Activated T-helper 1 cell treated with anti-CD3 and anti-CD28 coated beads, Interleukin-12 subunit alpha, Interleukin-12 subunit beta, Interleukin-2, Interleukin-4 antibody, amounts not matched to agents 30 ng/mL and 10 ng/mL and 1 ng/mL, durations not matched to agents 14 hours and 24 hours and 36 hours (primary cell): ENCODE results near the gene LTBR. TPM values are rescaled to one million over a fixed set of nuclear protein-coding genes. Genes with fewer than 3 reads are reported as not detected.

Source experiments
- DNase-seq: peaks from one replicate; pipeline ENCODE4 v3.0.0; 2021; ENCODE audit warnings: low spot score
- H3K27ac Mint-ChIP-seq: one replicate; pipeline ENCODE4 v1.8.0; 2021; ENCODE audit warnings: mild to moderate bottlenecking, mixed read lengths
- H3K27me3 Mint-ChIP-seq: one replicate; pipeline ENCODE4 v1.8.0; 2022; ENCODE audit warnings: mild to moderate bottlenecking, moderate library complexity, mixed read lengths; ENCODE audit not compliant: insufficient read depth
- H3K36me3 Mint-ChIP-seq: one replicate; pipeline ENCODE4 v1.8.0; 2021; ENCODE audit warnings: low read depth, mixed read lengths
- H3K4me1 Mint-ChIP-seq: one replicate; pipeline ENCODE4 v1.8.0; 2021; ENCODE audit warnings: low read depth, mixed read lengths
- H3K4me3 Mint-ChIP-seq: one replicate; pipeline ENCODE4 v1.8.0; 2021; ENCODE audit warnings: mild to moderate bottlenecking, moderate library complexity, mixed read lengths
- H3K9me3 Mint-ChIP-seq: one replicate; pipeline ENCODE4 v1.8.0; 2021; ENCODE audit warnings: mixed read lengths
- intact Hi-C: fragments of 100-400 bp; cut with micrococcal nuclease; formaldehyde crosslinking; loops from one replicate; pipeline ENCODE4 v1.15.1; 2024
- total RNA-seq: library from RNA; stranded (reverse); gene quantifications from 2 replicates; pipeline ENCODE4 v1.2.3, GENCODE V29; 2022

LTBR gene
- total RNA-seq, 1 donor from 2014 or later, result 1.3 TPM

- no peak overlapping the region for H3K4me3 Mint-ChIP-seq
- peaks cover 52% of the 10 kb centered on the region for H3K4me1 Mint-ChIP-seq
- intact Hi-C loops, result no loop called here
- peaks cover 1% of the 10 kb centered on the region for H3K36me3 Mint-ChIP-seq
- H3K27ac Mint-ChIP-seq, result peak overlapping the region; percentile 89
- no peaks in the 10 kb centered on the region for H3K9me3 Mint-ChIP-seq
- no peak for DNase-seq
- H3K27me3 Mint-ChIP-seq, result no peaks in the 10 kb centered on the region
Observed at GRCh38 chr12:6432991-6433390, 49.0 kb downstream of the LTBR start.

GRCh38 chr12:6434205-6435140 lies 50.5 kb downstream of the LTBR start:
- Mint-ChIP-seq H3K36me3 (peaks cover 1% of the 10 kb centered on the region), H3K4me1 (peaks cover 61% of the 10 kb centered on the region), H3K4me3 (peak overlapping the region; percentile 53), H3K27ac (peak overlapping the region; percentile 89), H3K27me3 (no peaks in the 10 kb centered on the region), H3K9me3 (no peaks in the 10 kb centered on the region)
- no peak for DNase-seq
- intact Hi-C loops, result loop anchor here (1.0 kb wide), 1 partner anchor 9 kb away; no protein-coding TSS in a partner anchor

GRCh38 chr12:6435961-6436715 lies 52.2 kb downstream of the LTBR start:
- Mint-ChIP-seq H3K27ac (no peak overlapping the region), H3K4me3 (no peak overlapping the region), H3K36me3 (peaks cover 1% of the 10 kb centered on the region), H3K27me3 (no peaks in the 10 kb centered on the region), H3K9me3 (no peaks in the 10 kb centered on the region), H3K4me1 (peaks cover 51% of the 10 kb centered on the region)
- no peak for DNase-seq
- intact Hi-C loops, result no loop called here

GRCh38 chr12:6437586-6437985 lies 53.6 kb downstream of the LTBR start:
- Mint-ChIP-seq H3K4me1 (peaks cover 51% of the 10 kb centered on the region), H3K27me3 (no peaks in the 10 kb centered on the region), H3K4me3 (no peak overlapping the region), H3K27ac (peak overlapping the region; percentile 65), H3K36me3 (peaks cover 1% of the 10 kb centered on the region), H3K9me3 (no peaks in the 10 kb centered on the region)
- no peak for DNase-seq
- intact Hi-C loops, result no loop called here

- Mint-ChIP-seq H3K27ac (peak overlapping the region; percentile 9), H3K9me3 (no peaks in the 10 kb centered on the region), H3K4me1 (peaks cover 51% of the 10 kb centered on the region), H3K36me3 (peaks cover 1% of the 10 kb centered on the region), H3K4me3 (no peak overlapping the region), H3K27me3 (no peaks in the 10 kb centered on the region)
- no peak for DNase-seq
- intact Hi-C loops, result no loop called here
Observed at GRCh38 chr12:6438345-6438744, 54.4 kb downstream of the LTBR start.

GRCh38 chr12:6440391-6440790 lies 56.4 kb downstream of the LTBR start:
- no peaks in the 10 kb centered on the region for H3K27me3 Mint-ChIP-seq
- DNase-seq, result no peak
- no peaks in the 10 kb centered on the region for H3K9me3 Mint-ChIP-seq
- H3K27ac Mint-ChIP-seq, result no peak overlapping the region
- no peak overlapping the region for H3K4me3 Mint-ChIP-seq
- peaks cover 56% of the 10 kb centered on the region for H3K4me1 Mint-ChIP-seq
- H3K36me3 Mint-ChIP-seq, result peaks cover 4% of the 10 kb centered on the region
- intact Hi-C loops, result no loop called here

Other genes with a start within 250 kb of the LTBR start
- gene CD9, start 183.8 kb upstream of the LTBR start, total RNA-seq, result 47.4 and 50.9 TPM in 2 replicates
- gene PLEKHG6, start 73.5 kb upstream of the LTBR start, total RNA-seq, result not detected in 2 replicates
- 51.4 and 55.9 TPM in 2 replicates for gene TNFRSF1A, start 42.1 kb upstream of the LTBR start, total RNA-seq
- gene SCNN1A, start 8.6 kb upstream of the LTBR start, total RNA-seq, result 0.05 and 0.32 TPM in 2 replicates
- 82.1 and 82.3 TPM in 2 replicates for gene CD27, start 60.8 kb downstream of the LTBR start, total RNA-seq
- gene TAPBPL, start 67.9 kb downstream of the LTBR start, total RNA-seq, result 34.1 and 34.3 TPM in 2 replicates
- gene VAMP1, start 86.5 kb downstream of the LTBR start, total RNA-seq, result 49.7 and 52.8 TPM in 2 replicates
- gene MRPL51, start 109.1 kb downstream of the LTBR start, total RNA-seq, result 250 and 258 TPM in 2 replicates
- 91.6 and 93.4 TPM in 2 replicates for gene NCAPD2, start 109.9 kb downstream of the LTBR start, total RNA-seq
- 4,315 and 4,318 TPM in 2 replicates for gene GAPDH, start 150.4 kb downstream of the LTBR start, total RNA-seq
- gene IFFO1, start 171.9 kb downstream of the LTBR start, total RNA-seq, result 19.5 and 19.9 TPM in 2 replicates
- 194 and 196 TPM in 2 replicates for gene NOP2, start 184.1 kb downstream of the LTBR start, total RNA-seq
- gene CHD4, start 223.2 kb downstream of the LTBR start, total RNA-seq, result 348 and 368 TPM in 2 replicates